ENCODE measurements around the gene KIF21B.

The KIF21B gene

GRCh38 chr1:201042779-201043461, 19.4 kb upstream of the KIF21B start:
- DNase-seq (ENCODE audit: low spot score): peak; percentile 86

DNA sequence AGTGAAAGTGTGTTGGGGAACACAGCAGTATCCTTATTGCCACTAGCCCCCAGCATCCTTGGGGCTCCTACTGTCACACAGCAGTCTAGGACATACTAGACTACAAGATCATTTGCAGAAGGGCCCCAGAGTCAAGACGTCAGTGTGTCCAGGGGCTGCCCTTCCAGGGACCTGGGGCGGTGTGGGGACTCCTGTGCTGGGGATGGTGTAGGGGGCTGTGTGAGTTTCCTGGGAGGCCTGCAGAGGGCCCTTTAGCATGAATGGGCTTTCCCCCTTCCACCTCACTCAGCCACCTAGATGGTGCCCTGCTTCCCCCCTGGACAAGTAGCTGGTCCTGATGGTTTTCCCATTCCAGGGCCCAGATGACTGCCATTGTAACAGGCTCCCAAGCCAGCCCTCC, 17.5 kb upstream of the KIF21B start:
- no peak for DNase-seq (ENCODE audit: low spot score)

GRCh38 chr1:201039876-201040275, 16.4 kb upstream of the KIF21B start:
- no peak for DNase-seq (ENCODE audit: low spot score)

- DNase-seq (ENCODE audit: low spot score): no peak
Measured at GRCh38 chr1:201039418-201039817, 15.9 kb upstream of the KIF21B start.

- no peak for DNase-seq (ENCODE audit: low spot score)
Measured at GRCh38 chr1:201038186-201038876, 14.8 kb upstream of the KIF21B start.

DNA sequence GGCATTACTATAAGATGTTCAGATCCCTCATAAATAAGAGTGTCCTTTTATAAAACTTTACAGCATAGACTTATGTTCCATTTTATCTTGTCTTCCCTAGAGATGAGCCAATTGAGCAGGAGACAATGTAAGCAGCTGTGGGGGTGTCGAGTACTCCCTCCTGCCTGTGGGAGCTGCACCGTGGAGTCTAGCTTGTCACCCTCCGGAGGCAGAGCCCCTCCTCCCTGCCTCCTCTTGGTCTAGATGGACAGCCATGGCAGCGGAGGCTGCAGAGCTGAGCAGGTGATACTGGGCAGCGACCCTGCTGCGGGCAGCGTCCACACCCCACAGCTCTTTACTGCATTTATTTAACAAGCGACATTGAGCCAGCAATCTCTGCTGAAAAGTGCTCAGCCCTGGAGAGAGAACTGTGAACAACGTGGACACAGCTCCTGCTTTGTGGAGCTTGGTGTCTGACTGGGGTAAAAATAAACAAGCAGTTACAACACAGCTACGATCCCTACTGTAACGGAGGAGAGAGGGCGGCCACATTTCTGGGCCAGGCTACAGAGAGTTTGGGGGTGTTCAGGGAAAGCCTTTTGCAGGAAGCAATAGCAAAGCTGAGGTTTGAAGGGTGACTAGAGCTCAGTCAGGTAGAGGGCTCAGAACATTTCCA, 12.8 kb upstream of the KIF21B start:
- no peak for DNase-seq (ENCODE audit: low spot score)

DNA sequence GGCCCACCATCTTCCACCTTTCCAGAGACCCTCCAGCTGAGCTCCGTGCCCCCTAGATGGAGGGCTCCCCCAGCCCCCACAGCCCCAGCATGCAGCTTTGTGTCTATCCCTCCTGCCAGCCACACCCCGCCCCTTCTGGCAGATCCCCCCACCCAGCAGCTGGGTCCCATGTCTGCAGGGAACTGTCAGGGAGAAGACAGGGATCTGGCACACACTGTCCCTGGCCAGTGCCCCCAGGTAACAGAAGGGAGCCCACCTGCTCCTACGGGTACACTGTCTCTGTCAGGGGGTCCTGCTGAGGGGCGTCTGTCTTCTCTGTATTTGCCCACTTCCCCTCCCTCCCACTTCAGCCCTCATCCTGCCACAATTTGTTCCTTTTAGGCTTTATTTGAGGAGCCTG, 11.2 kb upstream of the KIF21B start:
- DNase-seq (ENCODE audit: low spot score): no peak

DNA sequence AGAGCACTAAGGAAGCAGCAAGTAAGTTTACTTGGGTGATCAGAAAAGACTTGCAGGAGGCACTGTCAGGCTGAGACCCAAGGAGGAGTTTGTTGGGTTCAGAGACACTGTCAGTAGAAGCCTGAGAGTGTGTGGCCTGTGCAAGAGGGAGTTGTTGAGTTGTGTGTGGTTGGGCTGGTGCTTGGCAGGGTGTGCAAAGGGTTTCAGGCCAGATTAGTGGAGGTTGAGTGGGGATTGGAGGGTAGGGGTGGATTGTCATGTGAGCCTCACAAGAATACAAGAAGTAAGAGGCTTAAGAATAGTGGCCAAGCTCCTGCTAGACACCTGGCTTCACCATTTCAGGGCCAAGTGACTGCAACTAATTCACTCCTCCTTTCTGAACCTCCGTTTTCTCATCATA, 8.9 kb upstream of the KIF21B start:
- DNase-seq (ENCODE audit: low spot score): peak; percentile 85

GRCh38 chr1:201028461-201028889, 5.0 kb upstream of the KIF21B start:
- no peak for DNase-seq (ENCODE audit: low spot score)

GRCh38 chr1:201026836-201027235, 3.3 kb upstream of the KIF21B start:
- DNase-seq (ENCODE audit: low spot score): no peak

- DNase-seq (ENCODE audit: low spot score): no peak
Measured at GRCh38 chr1:201026234-201026633, 2.7 kb upstream of the KIF21B start.

GRCh38 chr1:201025571-201026002, 2.1 kb upstream of the KIF21B start:
- peak; percentile 75 for DNase-seq (ENCODE audit: low spot score)

DNA sequence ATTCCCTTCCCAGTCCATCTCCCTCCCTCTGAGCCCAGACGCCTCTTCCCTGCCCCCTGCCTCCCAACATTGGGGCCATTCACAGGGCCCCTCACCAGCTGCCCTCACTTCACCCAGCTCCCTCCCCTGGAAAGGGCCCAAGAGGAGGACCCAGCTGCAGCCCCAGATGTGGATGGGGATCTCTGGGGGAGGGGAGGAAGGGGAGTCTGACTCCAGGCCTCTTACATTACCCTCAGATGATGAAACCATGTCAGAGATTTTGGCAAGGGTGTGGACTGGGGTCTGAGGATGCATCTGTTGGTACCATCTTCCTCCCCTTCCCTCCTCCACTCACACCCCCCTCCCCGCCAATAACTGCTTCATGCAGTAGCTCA, 1.1 kb upstream of the KIF21B start:
- DNase-seq (ENCODE audit: low spot score): no peak

DNA sequence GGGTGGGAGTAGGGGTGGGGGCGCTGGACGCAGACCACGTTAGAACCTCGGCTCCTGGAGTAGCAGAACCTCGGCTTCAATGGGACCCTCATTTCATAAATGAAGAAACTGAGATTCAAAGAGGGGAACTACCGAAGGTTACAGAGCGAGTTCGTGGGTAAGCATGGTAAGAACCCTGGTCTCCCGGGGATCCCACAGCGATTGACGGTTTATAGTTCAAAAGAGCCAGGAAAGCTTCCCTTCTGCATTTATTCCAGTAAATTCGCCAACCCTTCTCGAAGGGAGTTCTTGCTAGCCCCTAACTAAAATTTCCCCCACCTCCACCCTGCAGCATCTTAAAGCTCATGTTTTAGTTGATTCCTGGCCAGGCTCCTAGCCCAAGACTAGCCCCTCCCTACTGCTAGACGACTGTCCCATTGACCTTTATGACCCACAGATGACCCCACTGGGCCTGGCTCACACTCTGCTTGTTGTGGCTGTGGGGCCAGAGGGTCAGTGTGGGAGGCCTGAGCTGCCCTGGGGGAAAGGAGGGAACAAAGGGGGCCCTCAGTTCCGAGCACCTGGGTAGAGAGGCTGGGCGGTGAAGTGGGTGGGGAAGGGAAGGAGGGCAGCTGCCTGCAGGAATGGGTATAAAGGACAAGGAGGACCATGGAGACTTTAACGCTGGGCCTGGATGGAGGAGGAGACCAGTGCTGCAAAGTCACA, 558 bp upstream of the KIF21B start:
- no peak for DNase-seq (ENCODE audit: low spot score)

DNA sequence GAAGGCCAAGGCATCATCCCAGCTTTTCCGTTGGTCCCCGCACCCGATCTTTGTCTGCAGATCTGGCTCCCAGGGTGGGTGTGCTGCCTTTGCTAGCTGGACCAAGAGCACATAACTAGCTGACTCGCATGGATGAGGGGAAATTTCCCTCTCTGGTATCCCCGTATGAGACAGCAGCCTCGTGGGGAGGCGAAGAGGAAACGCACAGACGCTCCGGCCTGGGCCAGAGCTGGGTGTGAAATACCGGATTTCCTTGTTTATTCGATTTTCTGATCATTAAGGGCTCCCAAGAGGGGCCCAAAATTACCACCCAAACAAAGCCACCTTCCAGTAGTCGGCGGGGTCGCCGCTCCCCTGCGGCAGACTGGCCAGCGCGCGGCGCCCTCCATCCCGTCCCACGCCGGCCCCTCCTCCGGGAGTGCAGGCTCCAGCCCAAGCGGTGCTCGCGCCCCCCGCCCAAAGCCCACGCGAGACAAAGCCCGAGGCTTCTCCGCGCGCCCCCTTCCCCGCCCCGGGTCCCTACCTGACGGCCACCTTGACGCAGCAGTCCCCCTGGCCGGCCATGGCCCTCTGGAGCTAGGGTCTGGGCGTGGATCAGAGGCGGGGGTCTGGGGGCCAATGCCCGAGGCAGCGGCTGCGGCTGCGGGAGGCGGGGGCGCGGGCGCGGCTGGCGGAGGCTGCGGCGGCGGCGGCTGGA, 546 bp downstream of the KIF21B start:
- DNase-seq (ENCODE audit: low spot score): peak; percentile 66

GRCh38 chr1:201022493-201022819, 1.1 kb downstream of the KIF21B start:
- DNase-seq (ENCODE audit: low spot score): no peak

- DNase-seq (ENCODE audit: low spot score): no peak
Measured at GRCh38 chr1:201021630-201022492, 1.7 kb downstream of the KIF21B start.

DNA sequence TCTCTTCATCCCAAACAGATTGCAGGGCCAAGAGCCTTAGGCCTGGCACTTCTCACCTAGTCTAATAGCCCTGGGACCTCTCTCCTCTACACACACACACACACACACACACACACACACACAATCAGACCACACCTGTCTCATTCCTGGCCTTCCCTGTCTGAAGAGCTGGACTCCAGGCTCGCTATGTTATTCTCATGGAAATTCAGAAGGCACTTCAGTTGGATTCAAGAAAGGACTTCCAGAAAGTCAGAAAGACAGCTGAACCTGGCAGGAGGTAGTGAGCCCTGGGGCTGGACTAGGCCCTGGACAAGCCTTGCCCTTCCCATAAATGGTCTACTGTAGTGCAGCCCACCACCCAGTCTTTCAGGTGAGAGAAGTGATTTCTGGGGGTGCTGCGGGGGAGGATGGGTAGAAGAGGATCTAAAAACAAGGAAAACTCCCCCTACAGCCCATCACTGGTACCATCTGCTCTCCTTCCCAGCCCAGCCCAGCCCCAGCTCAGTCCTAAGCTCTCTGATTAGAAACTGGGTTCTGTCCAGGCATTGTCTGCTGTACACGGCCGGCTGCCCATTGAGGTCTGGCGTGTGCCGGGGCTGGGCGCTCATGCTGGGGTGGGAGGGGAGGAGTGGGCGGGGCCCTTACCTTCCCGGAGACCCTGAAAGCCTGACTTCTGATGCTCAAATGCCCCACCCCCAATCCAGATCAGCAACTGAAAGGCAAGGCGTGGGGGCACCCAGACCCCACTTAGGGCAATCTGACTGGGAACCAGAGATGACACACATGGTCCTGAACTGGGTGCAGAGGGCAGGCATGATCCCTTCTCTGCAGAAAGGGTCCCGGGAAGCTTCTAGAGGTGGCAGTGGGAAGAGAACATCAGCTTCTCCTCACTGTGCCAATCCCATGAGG, 2.5 kb downstream of the KIF21B start:
- DNase-seq (ENCODE audit: low spot score): peak; percentile 74

- DNase-seq (ENCODE audit: low spot score): no peak
Measured at GRCh38 chr1:201020040-201020591, 3.4 kb downstream of the KIF21B start.

Data from D341Med (cell line).